Breast epithelium (tissue), 4 donors: ENCODE data around the gene TRIO. TPM values are rescaled to one million over a fixed set of nuclear protein-coding genes. Genes with fewer than 3 reads are reported as not detected.

Experiments
- DNase-seq, 2 donors: peaks; one replicate each; pipeline ENCODE4 v3.0.0-alpha.2; 2019; ENCODE audit warnings: low spot score in 2 of 2
- H3K27ac ChIP-seq, 2 donors: fragments of 200-600 bp; sonication (generic) in 1 of 2; one replicate each; pipeline ENCODE4 v1.5.1; 2016 to 2019; ENCODE audit warnings: mild to moderate bottlenecking in 1 of 2
- H3K27me3 ChIP-seq, 2 donors: fragments of 200-600 bp; sonication (generic) in 1 of 2; one replicate each; pipeline versions ENCODE4 v1.5.1 to v1.6.0; 2017 to 2019; ENCODE audit warnings: control low read depth in 1 of 2, mild to moderate bottlenecking in 1 of 2
- H3K36me3 ChIP-seq: fragments of 200-600 bp; one replicate; pipeline ENCODE4 v1.5.1; 2019
- H3K4me1 ChIP-seq, 2 donors: fragments of 200-600 bp; sonication (generic); one replicate each; pipeline ENCODE4 v1.5.1; 2016 to 2019; ENCODE audit warnings: control low read depth in 1 of 2
- H3K4me3 ChIP-seq, 3 donors: fragments of 200-600 bp; sonication (generic); 1 replicate in 2 of 3; 2 replicates in 1 of 3; pipeline ENCODE4 v1.5.1; 2016 to 2019; ENCODE audit warnings: mild to moderate bottlenecking in 3 of 3, moderate library complexity in 2 of 3
- H3K9me3 ChIP-seq, 2 donors: fragments of 200-600 bp; sonication (generic) in 1 of 2; one replicate each; pipeline ENCODE4 v1.5.1; 2016 to 2019; ENCODE audit warnings: control low read depth in 1 of 2
- CTCF ChIP-seq, 3 donors: fragments of 450-650 bp; IDR thresholded peaks; one replicate each; pipeline ENCODE4 v1.5.1; 2016 to 2017; ENCODE audit warnings: antibody characterized with exemption in 3 of 3, mild to moderate bottlenecking in 3 of 3, moderate library complexity in 3 of 3
- POLR2A ChIP-seq: fragments of 450-650 bp; IDR thresholded peaks from one replicate; pipeline ENCODE4 v1.6.1; 2016; ENCODE audit warnings: antibody characterized with exemption, mild to moderate bottlenecking, moderate library complexity
- POLR2AphosphoS5 ChIP-seq, 3 donors: sonication (generic); formaldehyde crosslinking; IDR thresholded peaks; one replicate each; pipeline ENCODE4 v1.6.1; 2017; ENCODE audit warnings: antibody characterized with exemption in 3 of 3
- intact Hi-C: fragments of 100-400 bp; cut with DNase I; formaldehyde crosslinking; loops from one replicate; pipeline ENCODE4 v1.15.1; 2023; ENCODE audit warnings: low total_unique reads
- total RNA-seq, 3 donors: library from RNA; depleted of rRNA; stranded (reverse); fragments of >200 nt; gene quantifications; one replicate each; pipeline ENCODE4 v1.1.0, GENCODE V29; 2016

TRIO gene
- total RNA-seq, 3 donors from 2014 or later: 191 to 209 (median 193) TPM

GRCh38 chr5:14531668-14532067, 388.5 kb downstream of the TRIO start:
- Histone ChIP-seq H3K4me1 (no peaks in the 10 kb centered on the region), H3K36me3 (no peaks in the 10 kb centered on the region), H3K9me3 (no peaks in the 10 kb centered on the region), H3K4me3 (no peak overlapping the region), H3K27ac (no peak overlapping the region), H3K27me3 (no peaks in the 10 kb centered on the region)
- no peak for DNase-seq
- intact Hi-C loops: no loop called here
- TF ChIP-seq POLR2A: no peak
- no peak for TF ChIP-seq CTCF (IDR thresholded peaks at IDR 0.05)
- TF ChIP-seq POLR2AphosphoS5 (IDR thresholded peaks at IDR 0.05): no peak

- TF ChIP-seq POLR2A: no peak
- no peak for TF ChIP-seq CTCF (IDR thresholded peaks at IDR 0.05)
- no peak for TF ChIP-seq POLR2AphosphoS5 (IDR thresholded peaks at IDR 0.05)
- Histone ChIP-seq H3K4me1 (no peaks in the 10 kb centered on the region), H3K4me3 (no peak overlapping the region), H3K9me3 (no peaks in the 10 kb centered on the region), H3K27ac (no peak overlapping the region), H3K27me3 (no peaks in the 10 kb centered on the region), H3K36me3 (no peaks in the 10 kb centered on the region)
- intact Hi-C loops: no loop called here
- DNase-seq: no peak
These were observed 389.0 kb downstream of the TRIO start for GRCh38 chr5:14532180-14532579.

GRCh38 chr5:14534773-14535172, 391.6 kb downstream of the TRIO start:
- no peak for TF ChIP-seq CTCF (IDR thresholded peaks at IDR 0.05)
- TF ChIP-seq POLR2A: no peak
- no peak for TF ChIP-seq POLR2AphosphoS5 (IDR thresholded peaks at IDR 0.05)
- no peak for DNase-seq
- no peaks in the 10 kb centered on the region for H3K4me1 ChIP-seq
- H3K36me3 ChIP-seq: no peaks in the 10 kb centered on the region
- no peaks in the 10 kb centered on the region for H3K27me3 ChIP-seq
- peaks cover 0 to 3% of the 10 kb centered on the region in 2 donors for H3K9me3 ChIP-seq
- no peak overlapping the region for H3K27ac ChIP-seq
- intact Hi-C loops: no loop called here
- H3K4me3 ChIP-seq: no peak overlapping the region

- Histone ChIP-seq H3K27ac (no peak overlapping the region), H3K9me3 (peaks cover 0 to 10% of the 10 kb centered on the region in 2 donors), H3K4me1 (no peaks in the 10 kb centered on the region), H3K27me3 (no peaks in the 10 kb centered on the region), H3K4me3 (no peak overlapping the region), H3K36me3 (no peaks in the 10 kb centered on the region)
- TF ChIP-seq POLR2A (no peak), CTCF (IDR thresholded peaks at IDR 0.05) (no peak), POLR2AphosphoS5 (IDR thresholded peaks at IDR 0.05) (no peak)
- intact Hi-C loops: no loop called here
- DNase-seq: no peak
These were observed 402.2 kb downstream of the TRIO start for GRCh38 chr5:14545308-14545707.

- Histone ChIP-seq H3K4me1 (no peaks in the 10 kb centered on the region), H3K27me3 (no peaks in the 10 kb centered on the region), H3K9me3 (peaks cover 0 to 6% of the 10 kb centered on the region in 2 donors), H3K27ac (no peak overlapping the region), H3K4me3 (no peak overlapping the region), H3K36me3 (no peaks in the 10 kb centered on the region)
- no peak for DNase-seq
- intact Hi-C loops: no loop called here
- no peak for TF ChIP-seq POLR2AphosphoS5 (IDR thresholded peaks at IDR 0.05)
- TF ChIP-seq CTCF (IDR thresholded peaks at IDR 0.05): no peak
These were observed 402.7 kb downstream of the TRIO start for GRCh38 chr5:14545862-14546261.
